HCT116 (cell line): ENCODE results near the gene GALNS. TPM values are rescaled to one million over a fixed set of nuclear protein-coding genes. Genes with fewer than 3 reads are reported as not detected.

Experiments used
- ATAC-seq: fragments of 200-7000 bp; cut with Tn5 transposase; 2 replicates; pipeline ENCODE4 v1.9.1; 2020; ENCODE audit warnings: mild to moderate bottlenecking, moderate library complexity
- BruUV-seq: library from RNA; stranded (reverse); fragments of 400-500 nt; replicated peaks from 2 replicates; lab custom pipeline; 2021; lab: Mats Ljungman, UMichigan
- CTCF ChIA-PET: fragments of 300-600 bp; sonication (Branson Sonifier 250); formaldehyde crosslinking; loops from one replicate; lab custom pipeline; 2021; ENCODE audit warnings: antibody characterized with exemption; lab: Charles Lee
- POLR2A ChIA-PET: fragments of 300-600, 350-600 bp; sonication (Branson Sonifier 250); formaldehyde crosslinking; loops from one replicate; lab custom pipeline; 2021; ENCODE audit warnings: antibody characterized with exemption; lab: Charles Lee
- RAD21 ChIA-PET, 2 experiments: fragments of 300-600 bp; sonication (Branson Sonifier 250); formaldehyde crosslinking; loops; one replicate each; lab custom pipeline; 2023; ENCODE audit warnings: low total read pairs in 2 of 2; ENCODE audit not compliant: uncharacterized antibody in 2 of 2, unreplicated experiment in 2 of 2, low non-redundant PET in 1 of 2; lab: Charles Lee
- DNase-seq: peaks from one replicate; pipeline ENCODE4 v3.0.0-alpha.2; 2010; ENCODE audit warnings: low read depth, low spot score
- H2AFZ ChIP-seq: fragments of 200-600 bp; shearing (Covaris generic), sonication (generic); 2 replicates; pipeline ENCODE4 v1.6.1; 2017; ENCODE audit warnings: low read depth, mixed run types, mixed read lengths, antibody characterized with exemption, low read length; ENCODE audit not compliant: poor library complexity, severe bottlenecking
- H3K27ac ChIP-seq: 2 replicates; pipeline ENCODE4 v1.5.1; 2012; ENCODE audit warnings: low read depth, low read length
- H3K27me3 ChIP-seq: fragments of 200-600 bp; sonication (generic); 2 replicates; pipeline ENCODE4 v1.6.1; 2016; ENCODE audit warnings: mixed run types, low read length, mixed read lengths; ENCODE audit not compliant: insufficient read depth
- H3K36me3 ChIP-seq, 2 experiments: fragments of 200-500 bp in 1 of 2; fragments of 200-600 bp in 1 of 2; sonication (Bioruptor generic) in 1 of 2; sonication (generic) in 1 of 2; 2 replicates each; pipeline versions ENCODE4 v1.5.1 to v1.6.1; 2014 to 2016; ENCODE audit warnings: low read length in 2 of 2, inconsistent platforms in 1 of 2, mixed read lengths in 1 of 2, mixed run types in 1 of 2; ENCODE audit not compliant: insufficient read depth in 2 of 2, control insufficient read depth in 1 of 2
- H3K4me1 ChIP-seq, 2 experiments: fragments of 200-600 bp in 1 of 2; sonication (generic) in 1 of 2; 2 replicates each; pipeline versions ENCODE4 v1.5.1 to v1.6.1; 2012 to 2017; ENCODE audit warnings: low read length in 2 of 2, inconsistent platforms in 1 of 2, mild to moderate bottlenecking in 1 of 2, mixed read lengths in 1 of 2, mixed run types in 1 of 2, moderate library complexity in 1 of 2; ENCODE audit not compliant: insufficient read depth in 2 of 2, control insufficient read depth in 1 of 2
- H3K4me2 ChIP-seq: fragments of 200-600 bp; sonication (generic); 2 replicates; pipeline ENCODE4 v1.6.1; 2017; ENCODE audit warnings: mixed run types, low read length, mixed read lengths
- H3K4me3 ChIP-seq, 2 experiments: fragments of 200-600 bp in 1 of 2; sonication (generic) in 1 of 2; replicated peaks in 1 of 2; 2 replicates each; pipeline ENCODE4 v1.5.1; 2011 to 2016; ENCODE audit warnings: low read length in 2 of 2, control low read depth in 1 of 2, low read depth in 1 of 2, mild to moderate bottlenecking in 1 of 2, mixed read lengths in 1 of 2, mixed run types in 1 of 2
- H3K79me2 ChIP-seq: fragments of 200-600 bp; sonication (generic); 2 replicates; pipeline ENCODE4 v1.6.1; 2017; ENCODE audit warnings: mild to moderate bottlenecking, mixed run types, low read length, moderate library complexity, mixed read lengths; ENCODE audit not compliant: insufficient read depth
- H3K9ac ChIP-seq: fragments of 200-600 bp; sonication (generic); 2 replicates; pipeline ENCODE4 v1.6.1; 2016; ENCODE audit warnings: low read length, mixed read lengths
- H3K9me2 ChIP-seq: fragments of 200-600 bp; sonication (generic), shearing (Covaris generic); 2 replicates; pipeline ENCODE4 v1.6.1; 2017; ENCODE audit warnings: mixed run types, mild to moderate bottlenecking, moderate library complexity; ENCODE audit not compliant: insufficient read depth
- H3K9me3 ChIP-seq, 2 experiments: fragments of 200-500 bp in 1 of 2; fragments of 200-600 bp in 1 of 2; sonication (Bioruptor generic) in 1 of 2; sonication (generic) in 1 of 2; 2 replicates each; pipeline ENCODE4 v1.6.1; 2014 to 2017; ENCODE audit warnings: low read length in 2 of 2, mixed read lengths in 2 of 2, inconsistent platforms in 1 of 2, low read depth in 1 of 2, mild to moderate bottlenecking in 1 of 2, mixed run types in 1 of 2, moderate library complexity in 1 of 2; ENCODE audit not compliant: control insufficient read depth in 1 of 2, insufficient read depth in 1 of 2
- H4K20me1 ChIP-seq: fragments of 200-600 bp; sonication (generic), shearing (Covaris generic); 2 replicates; pipeline ENCODE4 v1.6.1; 2017; ENCODE audit warnings: mixed run types, mild to moderate bottlenecking, moderate library complexity; ENCODE audit not compliant: insufficient read depth
- CBX3 ChIP-seq: IDR thresholded peaks from 2 replicates; pipeline ENCODE4 v1.6.1; 2012; ENCODE audit warnings: low read depth
- CEBPB ChIP-seq: IDR thresholded peaks from 2 replicates; pipeline ENCODE4 v1.6.1; 2012; ENCODE audit warnings: low read depth
- EGR1 ChIP-seq: IDR thresholded peaks from 2 replicates; pipeline ENCODE4 v1.6.1; 2012; ENCODE audit warnings: low read depth
- ELF1 ChIP-seq: IDR thresholded peaks from 2 replicates; pipeline ENCODE4 v1.6.1; 2012; ENCODE audit warnings: low read depth, borderline replicate concordance
- EZH2phosphoT487 ChIP-seq: fragments of 200-600 bp; IDR thresholded peaks from 2 replicates; pipeline ENCODE4 v1.6.1; 2018; ENCODE audit warnings: antibody characterized with exemption, borderline replicate concordance
- FOSL1 ChIP-seq: IDR thresholded peaks from 2 replicates; pipeline ENCODE4 v1.6.1; 2012; ENCODE audit warnings: low read depth
- JUND ChIP-seq: IDR thresholded peaks from 2 replicates; pipeline ENCODE4 v1.6.1; 2012
- POLR2A ChIP-seq: IDR thresholded peaks from 2 replicates; pipeline ENCODE4 v1.7.0; 2011; ENCODE audit warnings: borderline replicate concordance; ENCODE audit not compliant: insufficient read depth, insufficient read length; ENCODE audit errors: extremely low read depth
- POLR2AphosphoS5 ChIP-seq: IDR thresholded peaks from 2 replicates; pipeline ENCODE4 v1.6.1; 2011; ENCODE audit warnings: mild to moderate bottlenecking, low read depth, low read length, moderate library complexity
- RAD21 ChIP-seq: IDR thresholded peaks from 2 replicates; pipeline ENCODE4 v1.6.1; 2012; ENCODE audit warnings: low read depth, mild to moderate bottlenecking
- SIN3A ChIP-seq: IDR thresholded peaks from 2 replicates; pipeline ENCODE4 v1.6.1; 2012; ENCODE audit warnings: low read depth
- SP1 ChIP-seq: IDR thresholded peaks from 2 replicates; pipeline ENCODE4 v1.6.1; 2012; ENCODE audit warnings: low read depth
- TCF7L2 ChIP-seq: IDR thresholded peaks from 2 replicates; pipeline ENCODE4 v1.7.0; 2011; ENCODE audit warnings: borderline replicate concordance, inconsistent platforms; ENCODE audit not compliant: insufficient read depth, insufficient read length; ENCODE audit errors: extremely low read depth
- intact Hi-C: fragments of 100-400 bp; cut with micrococcal nuclease; formaldehyde crosslinking; loops from 2 replicates; pipeline ENCODE4 v1.10.0; 2022
- total RNA-seq: library from RNA; stranded (reverse); gene quantifications from one replicate; pipeline ENCODE4 v1.2.1, GENCODE V29; 2021; ENCODE audit not compliant: unreplicated experiment
- TF ChIP-seq, protein P1 (sequence below): IDR thresholded peaks from 2 replicates; pipeline ENCODE4 v1.6.1; 2012; ENCODE audit warnings: low read depth
- TF ChIP-seq, protein P2 (sequence below), 3 experiments: fragments of 200-600 bp in 1 of 3; sonication (generic) in 1 of 3; IDR thresholded peaks in 2 of 3; conservative IDR thresholded peaks in 1 of 3; 2 replicates each; pipeline ENCODE4 v1.5.1; 2012 to 2017; ENCODE audit warnings: low read depth in 2 of 3, low read length in 2 of 3, antibody characterized with exemption in 1 of 3, borderline replicate concordance in 1 of 3, control low read depth in 1 of 3, mild to moderate bottlenecking in 1 of 3, mixed read lengths in 1 of 3, mixed run types in 1 of 3, moderate library complexity in 1 of 3; ENCODE audit not compliant: insufficient read depth in 1 of 3
- TF ChIP-seq, protein P3 (sequence below): IDR thresholded peaks from 2 replicates; pipeline ENCODE4 v1.6.1; 2012

Gene GALNS
- total RNA-seq, 1 experiment from 2014 or later = 44.6 TPM

DNA sequence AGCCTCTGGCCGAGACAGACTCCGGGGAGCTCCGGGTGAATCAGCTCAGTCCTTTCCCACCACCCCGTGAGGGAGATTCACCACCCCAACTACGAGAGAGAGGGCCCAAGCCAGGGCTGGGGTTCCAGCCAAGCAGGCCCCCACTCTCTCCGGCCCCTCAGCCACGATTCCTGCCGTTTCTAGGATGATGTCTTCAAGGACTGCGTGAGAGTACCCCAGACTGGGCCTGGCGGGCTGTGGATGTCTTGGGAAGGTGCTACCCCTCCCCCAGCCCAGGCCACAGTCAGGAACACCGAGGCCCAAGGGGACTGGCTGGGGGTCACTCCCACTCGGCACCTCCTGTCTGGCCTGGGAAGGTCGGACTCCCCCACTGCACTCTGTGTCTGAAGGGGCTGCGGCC is 31.3 kb upstream of the GALNS start (continued):
- TF ChIP-seq, protein P1, sequence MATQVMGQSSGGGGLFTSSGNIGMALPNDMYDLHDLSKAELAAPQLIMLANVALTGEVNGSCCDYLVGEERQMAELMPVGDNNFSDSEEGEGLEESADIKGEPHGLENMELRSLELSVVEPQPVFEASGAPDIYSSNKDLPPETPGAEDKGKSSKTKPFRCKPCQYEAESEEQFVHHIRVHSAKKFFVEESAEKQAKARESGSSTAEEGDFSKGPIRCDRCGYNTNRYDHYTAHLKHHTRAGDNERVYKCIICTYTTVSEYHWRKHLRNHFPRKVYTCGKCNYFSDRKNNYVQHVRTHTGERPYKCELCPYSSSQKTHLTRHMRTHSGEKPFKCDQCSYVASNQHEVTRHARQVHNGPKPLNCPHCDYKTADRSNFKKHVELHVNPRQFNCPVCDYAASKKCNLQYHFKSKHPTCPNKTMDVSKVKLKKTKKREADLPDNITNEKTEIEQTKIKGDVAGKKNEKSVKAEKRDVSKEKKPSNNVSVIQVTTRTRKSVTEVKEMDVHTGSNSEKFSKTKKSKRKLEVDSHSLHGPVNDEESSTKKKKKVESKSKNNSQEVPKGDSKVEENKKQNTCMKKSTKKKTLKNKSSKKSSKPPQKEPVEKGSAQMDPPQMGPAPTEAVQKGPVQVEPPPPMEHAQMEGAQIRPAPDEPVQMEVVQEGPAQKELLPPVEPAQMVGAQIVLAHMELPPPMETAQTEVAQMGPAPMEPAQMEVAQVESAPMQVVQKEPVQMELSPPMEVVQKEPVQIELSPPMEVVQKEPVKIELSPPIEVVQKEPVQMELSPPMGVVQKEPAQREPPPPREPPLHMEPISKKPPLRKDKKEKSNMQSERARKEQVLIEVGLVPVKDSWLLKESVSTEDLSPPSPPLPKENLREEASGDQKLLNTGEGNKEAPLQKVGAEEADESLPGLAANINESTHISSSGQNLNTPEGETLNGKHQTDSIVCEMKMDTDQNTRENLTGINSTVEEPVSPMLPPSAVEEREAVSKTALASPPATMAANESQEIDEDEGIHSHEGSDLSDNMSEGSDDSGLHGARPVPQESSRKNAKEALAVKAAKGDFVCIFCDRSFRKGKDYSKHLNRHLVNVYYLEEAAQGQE = no peak
- TF ChIP-seq ELF1 (no peak), RAD21 (no peak), POLR2A (no peak)

GRCh38 chr16:88886845-88887521 is 30.2 kb upstream of the GALNS start:
- Histone ChIP-seq H3K36me3 (peaks cover 0 to 6% of the 10 kb centered on the region in 2 experiments; a peak in 1 of 4 replicates), H4K20me1 (no peaks in the 10 kb centered on the region), H3K4me1 (peaks cover 7 to 22% of the 10 kb centered on the region in 2 experiments; a peak in 3 of 4 replicates), H3K9ac (no peak overlapping the region), H3K79me2 (no peaks in the 10 kb centered on the region), H3K27ac (peak overlapping the region; percentile 4; the same call in 1 of the 2 replicates), H3K4me3 (no peak overlapping the region), H2AFZ (no peak overlapping the region), H3K4me2 (no peak overlapping the region), H3K27me3 (no peaks in the 10 kb centered on the region), H3K9me2 (no peaks in the 10 kb centered on the region), H3K9me3 (no peaks in the 10 kb centered on the region)
- ChIA-PET CTCF (no interaction called here), RAD21 (no interaction called here), POLR2A (no interaction called here)
- no peak for ATAC-seq
- intact Hi-C loops = no loop called here
- no peak for DNase-seq
- no TSS peak for BruUV-seq
- no peak for TF ChIP-seq SIN3A
- TF ChIP-seq FOSL1 = no peak
- no peak for TF ChIP-seq ELF1
- TF ChIP-seq RAD21 = no peak
- TF ChIP-seq, protein P1 = no peak
- TF ChIP-seq, protein P2, sequence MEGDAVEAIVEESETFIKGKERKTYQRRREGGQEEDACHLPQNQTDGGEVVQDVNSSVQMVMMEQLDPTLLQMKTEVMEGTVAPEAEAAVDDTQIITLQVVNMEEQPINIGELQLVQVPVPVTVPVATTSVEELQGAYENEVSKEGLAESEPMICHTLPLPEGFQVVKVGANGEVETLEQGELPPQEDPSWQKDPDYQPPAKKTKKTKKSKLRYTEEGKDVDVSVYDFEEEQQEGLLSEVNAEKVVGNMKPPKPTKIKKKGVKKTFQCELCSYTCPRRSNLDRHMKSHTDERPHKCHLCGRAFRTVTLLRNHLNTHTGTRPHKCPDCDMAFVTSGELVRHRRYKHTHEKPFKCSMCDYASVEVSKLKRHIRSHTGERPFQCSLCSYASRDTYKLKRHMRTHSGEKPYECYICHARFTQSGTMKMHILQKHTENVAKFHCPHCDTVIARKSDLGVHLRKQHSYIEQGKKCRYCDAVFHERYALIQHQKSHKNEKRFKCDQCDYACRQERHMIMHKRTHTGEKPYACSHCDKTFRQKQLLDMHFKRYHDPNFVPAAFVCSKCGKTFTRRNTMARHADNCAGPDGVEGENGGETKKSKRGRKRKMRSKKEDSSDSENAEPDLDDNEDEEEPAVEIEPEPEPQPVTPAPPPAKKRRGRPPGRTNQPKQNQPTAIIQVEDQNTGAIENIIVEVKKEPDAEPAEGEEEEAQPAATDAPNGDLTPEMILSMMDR (IDR thresholded peaks at IDR 0.05 in 2 of 3, conservative IDR thresholded peaks at IDR 0.05 in 1 of 3; ENCODE audit: borderline replicate concordance in 1 of 3, insufficient read depth in 1 of 3, low read depth in 2 of 3, low read length in 2 of 3) = no peak
- no peak for TF ChIP-seq TCF7L2
- no peak for TF ChIP-seq POLR2AphosphoS5
- no peak for TF ChIP-seq EZH2phosphoT487
- TF ChIP-seq EGR1 = no peak
- no peak for TF ChIP-seq CEBPB
- no peak for TF ChIP-seq JUND
- no peak for TF ChIP-seq CBX3
- TF ChIP-seq, protein P3, sequence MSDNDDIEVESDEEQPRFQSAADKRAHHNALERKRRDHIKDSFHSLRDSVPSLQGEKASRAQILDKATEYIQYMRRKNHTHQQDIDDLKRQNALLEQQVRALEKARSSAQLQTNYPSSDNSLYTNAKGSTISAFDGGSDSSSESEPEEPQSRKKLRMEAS = no peak
- TF ChIP-seq SP1 = no peak
